ENCODE results near the gene PRR7.

Gene PRR7

GRCh38 chr5:177466861-177467260, 20.2 kb downstream of the PRR7 start:
- DNase-seq, result no peak

DNA sequence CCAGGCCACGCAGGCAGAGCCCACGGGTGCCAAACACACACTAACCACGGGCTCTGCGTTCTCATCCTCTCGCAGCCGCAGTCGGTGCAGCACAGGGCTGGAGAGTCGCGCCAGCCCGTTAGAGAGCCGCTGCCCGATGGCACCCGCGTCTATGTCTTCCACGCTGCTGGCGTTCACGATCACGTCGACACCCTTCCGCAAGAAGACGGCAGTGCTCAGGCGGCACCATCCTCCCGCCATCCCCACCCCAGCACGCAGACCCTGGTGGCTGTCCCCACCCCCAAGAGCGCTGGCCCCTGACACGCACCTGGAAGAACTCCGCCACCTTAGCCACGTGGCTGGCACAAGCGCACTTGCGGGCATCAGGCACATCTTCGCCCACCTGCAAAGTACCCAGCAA, 20.8 kb downstream of the PRR7 start:
- DNase-seq, result no peak

- no peak for DNase-seq
Observed at GRCh38 chr5:177468329-177468684, 21.7 kb downstream of the PRR7 start.

DNA sequence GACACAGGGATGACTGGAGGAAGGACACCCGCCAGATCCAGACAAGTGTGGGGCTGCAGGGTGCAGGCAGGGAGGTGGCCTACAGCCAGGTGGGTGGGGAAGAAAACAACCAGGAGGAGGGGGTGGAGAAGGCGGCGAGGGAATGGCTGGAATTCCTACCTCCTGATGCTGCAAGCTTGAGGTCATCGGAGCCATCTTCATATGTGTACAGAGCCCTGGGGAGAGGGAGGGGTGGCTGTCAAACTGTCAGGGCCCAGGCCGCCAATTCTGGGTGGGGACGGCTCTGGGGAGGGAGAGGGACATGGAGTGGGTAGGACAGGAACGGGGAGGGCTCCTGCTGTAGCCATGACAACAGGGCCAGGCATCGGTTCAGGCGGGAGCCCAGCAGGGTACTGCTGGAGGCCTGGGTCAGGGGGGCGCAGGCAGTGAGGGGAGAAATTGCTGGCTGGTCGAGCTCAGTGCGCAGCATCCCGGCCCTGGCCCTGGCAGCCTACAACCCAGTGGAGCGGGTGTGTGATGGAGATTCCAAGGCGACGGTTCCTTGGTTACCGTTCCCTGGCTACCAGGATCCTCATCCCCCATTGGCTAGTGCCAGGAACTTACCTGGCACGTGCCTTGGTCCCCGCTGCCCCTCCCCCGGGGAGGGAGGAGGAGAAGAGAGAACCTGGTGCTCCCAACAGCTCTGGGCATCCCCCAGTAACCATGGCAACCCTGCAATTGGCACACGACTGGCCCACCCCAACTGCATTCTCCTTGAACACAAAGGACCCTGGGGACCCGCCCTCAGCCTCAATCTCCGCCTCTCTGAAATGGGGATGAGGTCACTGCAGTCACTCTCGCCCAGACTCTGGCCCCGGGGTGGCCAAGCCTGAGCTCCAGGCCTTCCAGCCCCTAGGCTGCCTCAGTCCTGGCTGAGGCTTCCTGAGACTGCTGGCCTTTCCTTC, 22.3 kb downstream of the PRR7 start:
- DNase-seq, result peak in 46 of 56 donors; percentile 18 to 88 (median 64)

GRCh38 chr5:177469750-177470525, 23.3 kb downstream of the PRR7 start:
- no peak for DNase-seq

GRCh38 chr5:177470759-177471536, 24.3 kb downstream of the PRR7 start:
- no peak for DNase-seq

DNA sequence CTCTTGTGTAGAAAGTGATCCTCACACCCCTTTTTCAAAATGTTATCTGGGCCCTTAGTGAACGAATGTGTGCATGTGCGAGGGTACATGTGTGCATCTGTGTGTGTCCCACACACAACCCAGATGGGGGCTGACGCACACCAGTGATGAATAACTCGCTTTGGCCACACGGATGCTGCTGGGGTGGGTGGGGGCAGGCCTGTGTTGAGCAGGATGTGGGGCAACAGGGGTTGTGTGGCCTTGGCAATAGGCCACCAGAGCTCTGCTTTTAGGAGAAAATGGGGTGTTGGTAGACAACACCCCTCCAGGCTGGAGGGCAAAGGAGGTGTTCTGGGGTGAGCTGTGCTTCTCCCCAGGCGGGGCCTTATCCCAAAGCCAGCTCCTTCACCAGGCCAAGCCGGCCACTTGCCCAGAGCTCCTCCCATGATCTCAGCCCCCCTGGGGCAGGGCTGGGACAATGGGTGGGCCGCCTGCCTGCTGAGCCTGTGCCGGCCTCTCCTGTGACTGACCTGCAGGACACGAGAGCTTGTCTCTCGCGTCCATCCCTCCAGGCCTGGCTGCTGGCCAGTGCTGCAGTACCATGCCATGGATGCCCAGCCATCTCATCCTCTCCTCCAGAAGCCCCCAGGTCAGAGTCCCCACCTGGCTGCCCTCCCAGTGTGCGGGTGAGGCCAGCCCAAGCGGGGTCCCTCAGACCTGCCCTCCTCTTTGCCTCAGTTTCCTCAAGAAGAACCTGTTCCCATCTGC, 25.2 kb downstream of the PRR7 start:
- no peak for DNase-seq

GRCh38 chr5:177472460-177473442, 26.1 kb downstream of the PRR7 start:
- peak in 1 of 56 donors; percentile 32 for DNase-seq

DNA sequence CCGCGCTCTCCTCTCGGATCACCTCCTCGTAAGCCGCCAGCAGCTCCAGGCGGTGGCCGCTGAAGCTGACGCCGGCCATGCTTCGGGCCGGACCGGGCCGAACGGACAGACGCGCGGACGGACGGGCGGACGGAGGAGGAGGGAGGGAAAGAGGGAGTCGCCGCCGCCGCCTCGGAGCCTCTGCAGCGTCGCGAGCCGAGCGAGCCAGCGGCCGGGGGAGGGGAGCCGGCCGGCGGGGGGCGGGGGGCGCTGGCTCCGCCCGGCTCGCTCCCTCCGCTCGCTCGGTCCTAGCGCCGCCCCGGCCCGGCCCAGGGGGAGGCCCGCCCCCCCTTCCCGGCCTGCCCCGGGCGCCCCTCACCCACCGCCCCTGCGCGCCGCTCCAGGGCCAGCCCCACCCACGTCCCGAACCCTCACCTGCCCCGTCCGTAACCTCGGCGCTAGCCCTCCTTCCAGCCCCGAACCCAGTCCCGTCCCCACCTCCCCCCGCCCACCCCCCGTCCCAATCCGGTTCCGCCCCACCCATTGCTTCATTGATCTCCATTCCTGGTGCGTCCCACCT, 26.9 kb downstream of the PRR7 start, which contains the start of gene DBN1:
TSS of gene DBN1 (minus strand) at position 192 of the 559 bp plus-strand sequence. CDS start at position 79, 113 bp downstream.
- DNase-seq, result peak in 10 of 56 donors; percentile 15 to 61 (median 32)

GRCh38 chr5:177474002-177474476, 27.4 kb downstream of the PRR7 start:
- DNase-seq, result no peak

- DNase-seq, result no peak
Observed at GRCh38 chr5:177474846-177475562, 28.4 kb downstream of the PRR7 start.

DNA sequence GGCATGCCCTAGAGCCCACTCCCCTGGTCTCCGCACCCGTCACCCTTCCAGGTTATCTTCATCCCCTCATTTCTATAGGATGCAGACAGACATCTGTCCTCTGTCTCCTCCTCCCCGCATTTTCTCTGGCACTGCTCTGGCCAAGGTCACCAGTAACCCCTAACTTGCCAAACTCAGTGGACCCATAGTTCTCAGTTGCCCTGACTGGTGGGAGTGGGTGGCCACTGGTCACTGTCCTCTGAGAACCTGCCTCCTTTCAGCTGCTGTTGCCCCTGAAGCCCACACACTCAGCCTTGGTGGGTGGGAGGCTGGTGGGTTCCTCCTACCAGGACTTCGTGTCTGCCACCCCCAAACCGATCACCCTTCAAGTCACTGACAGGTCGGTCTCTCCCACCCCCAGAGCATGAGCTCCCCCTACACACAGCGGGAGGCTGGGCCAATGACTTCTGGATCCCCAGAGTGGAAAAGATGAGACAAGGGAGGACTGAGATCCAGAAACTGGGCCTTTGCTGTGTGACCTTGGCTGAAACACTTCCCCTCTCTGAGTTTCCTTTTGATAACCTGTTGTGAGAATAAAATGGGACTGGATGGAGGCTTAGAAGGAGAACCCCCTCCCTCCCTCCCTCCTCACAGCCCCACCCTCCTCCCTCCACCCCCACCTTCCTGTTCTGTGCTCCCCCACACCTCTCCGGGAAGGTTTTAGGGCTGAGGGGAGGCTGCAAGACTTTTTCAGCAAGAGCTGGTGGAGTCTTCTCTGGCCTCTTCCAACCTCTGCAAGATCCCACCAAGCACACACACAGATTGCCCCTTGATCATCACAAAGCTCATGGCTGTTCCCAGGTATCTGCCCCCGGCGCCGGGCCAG, 29.2 kb downstream of the PRR7 start:
- DNase-seq, result peak in 8 of 56 donors; percentile 18 to 45 (median 33)

GRCh38 chr5:177476531-177477233, 30.1 kb downstream of the PRR7 start:
- no peak for DNase-seq

DNA sequence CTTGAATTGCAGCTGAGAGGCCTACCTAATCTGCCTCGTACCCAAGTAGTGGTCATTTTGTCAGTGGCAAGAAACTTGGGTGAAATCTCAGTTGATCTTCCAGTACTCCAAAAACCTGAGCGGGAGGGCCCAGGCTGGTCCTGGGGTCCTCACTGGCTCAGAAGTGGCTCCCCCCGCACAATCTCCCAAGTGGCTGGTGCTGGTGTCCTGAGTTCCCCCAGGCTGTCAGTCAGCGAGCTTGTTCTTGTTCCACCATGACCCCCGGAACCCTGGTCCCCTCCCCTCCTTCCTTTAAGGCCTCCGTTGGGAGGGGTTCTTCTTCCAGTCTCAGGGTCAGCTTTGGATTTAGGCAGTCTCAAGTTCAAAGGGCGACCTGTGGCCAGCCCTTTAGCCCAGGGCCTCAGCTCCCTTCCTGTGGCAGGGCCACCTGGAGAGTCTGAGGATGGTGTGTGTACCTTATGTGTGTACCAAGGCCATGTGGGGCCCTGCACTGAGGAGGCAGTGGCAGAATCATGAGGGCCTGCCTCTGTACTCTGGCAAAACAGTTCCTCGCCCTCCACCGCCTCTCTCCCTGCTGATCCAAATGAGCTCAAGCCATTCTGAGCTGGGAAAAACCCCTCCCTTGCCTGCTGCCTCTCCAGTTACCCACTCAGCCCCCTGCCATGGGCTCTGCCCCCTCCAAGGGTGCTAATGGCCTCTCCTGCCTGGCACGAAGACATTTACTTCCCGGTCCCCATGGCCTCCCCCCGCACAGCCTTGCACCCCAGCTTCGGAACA, 31.3 kb downstream of the PRR7 start:
- DNase-seq, result no peak

Measured in nucleus accumbens (tissue), 56 donors.